A549 (cell line): Measurements from ENCODE around the gene CLTCL1. TPM values are rescaled to one million over a fixed set of nuclear protein-coding genes. Genes with fewer than 3 reads are reported as not detected.
"Not testable (repeated sequence)": the region's sequence is repeated elsewhere in the genome, so short reads cannot be mapped to it uniquely, and the experiment has no call there.

Experiments used
- ATAC-seq, 2 experiments: fragments of 200-7000 bp in 1 of 2; fragments of >200 bp in 1 of 2; cut with Nextera tagmentation in 1 of 2; cut with Tn5 transposase in 1 of 2; 3 replicates each; pipeline versions ENCODE4 v1.8.0 to v1.9.1; 2018 to 2020; ENCODE audit warnings: mild to moderate bottlenecking in 1 of 2, moderate library complexity in 1 of 2
- CTCF ChIA-PET: fragments of 300-600 bp; sonication (Branson Sonifier 250); formaldehyde crosslinking; extraction: SDS; loops from one replicate; lab custom pipeline; 2021; ENCODE audit warnings: antibody characterized with exemption, inconsistent platforms; lab: Yijun Ruan, JAX
- POLR2A ChIA-PET: fragments of 350-600 bp; formaldehyde crosslinking; extraction: SDS; loops from one replicate; lab custom pipeline; 2021; ENCODE audit warnings: antibody characterized with exemption, inconsistent platforms; lab: Yijun Ruan, JAX
- DNase-seq, 2 experiments: peaks; one replicate each; pipeline versions ENCODE4 v3.0.0 to v3.0.0-alpha.2; 2011 to 2016; ENCODE audit warnings: low read depth in 1 of 2, low spot score in 1 of 2
- FAIRE-seq: peaks from 2 replicates; lab custom pipeline; 2011; peaks lifted over from hg19 to GRCh38; lab: Jason Lieb, UNC
- H3K27ac ChIP-seq, 2 experiments: fragments of >200 bp; sonication (Bioruptor Twin); formaldehyde crosslinking; 3 replicates each; pipeline ENCODE4 v1.5.1; 2016 to 2017
- H3K4me1 ChIP-seq: fragments of >200 bp; sonication (Bioruptor Twin); formaldehyde crosslinking; 3 replicates; pipeline ENCODE4 v1.6.1; 2016
- H3K4me2 ChIP-seq: fragments of >200 bp; sonication (Bioruptor Twin); formaldehyde crosslinking; 3 replicates; pipeline ENCODE4 v1.6.1; 2016
- H3K4me3 ChIP-seq: fragments of >200 bp; sonication (Bioruptor Twin); formaldehyde crosslinking; 3 replicates; pipeline ENCODE4 v1.5.1; 2016
- H3K9me3 ChIP-seq: fragments of >200 bp; sonication (Bioruptor Twin); formaldehyde crosslinking; 3 replicates; pipeline ENCODE4 v1.6.1; 2016
- ATOH8 ChIP-seq: fragments of 250-450 bp; sonication (Bioruptor Pico); IDR thresholded peaks from 2 replicates; pipeline ENCODE4 v1.5.0; 2020; ENCODE audit warnings: low read depth, mild to moderate bottlenecking, moderate library complexity
- CHD4 ChIP-seq: fragments of 200-600 bp; sonication (generic); IDR thresholded peaks from 2 replicates; pipeline ENCODE4 v1.6.1; 2016; ENCODE audit warnings: antibody characterized with exemption, mild to moderate bottlenecking, borderline replicate concordance
- CTCF ChIP-seq: fragments of >200 bp; sonication (Bioruptor Twin); formaldehyde crosslinking; IDR thresholded peaks from 3 replicates; pipeline ENCODE4 v1.5.1; 2016
- EHMT2 ChIP-seq: fragments of 200-600 bp; sonication (generic); IDR thresholded peaks from 2 replicates; pipeline ENCODE4 v1.6.1; 2016; ENCODE audit warnings: antibody characterized with exemption, low read depth, mild to moderate bottlenecking, moderate library complexity
- EP300 ChIP-seq, 2 experiments: fragments of >200 bp; sonication (Bioruptor Twin); formaldehyde crosslinking; IDR thresholded peaks; 2 replicates in 1 of 2; 3 replicates in 1 of 2; pipeline ENCODE4 v1.6.1; 2016 to 2017
- ESRRA ChIP-seq: fragments of 150-350 bp; IDR thresholded peaks from 2 replicates; pipeline ENCODE4 v1.6.1; 2014; ENCODE audit warnings: mild to moderate bottlenecking, low read length, borderline replicate concordance
- GATA3 ChIP-seq: IDR thresholded peaks from 2 replicates; pipeline ENCODE4 v1.6.1; 2012; ENCODE audit warnings: borderline replicate concordance
- HDAC2 ChIP-seq: fragments of 200-600 bp; sonication (generic); IDR thresholded peaks from 2 replicates; pipeline ENCODE4 v1.6.1; 2016
- HOXB5 ChIP-seq: fragments of 250-450 bp; sonication (Bioruptor Pico); IDR thresholded peaks from 2 replicates; pipeline ENCODE4 v1.5.0; 2020; ENCODE audit warnings: mild to moderate bottlenecking, moderate library complexity
- KDM1A ChIP-seq: fragments of 200-600 bp; sonication (generic); IDR thresholded peaks from 2 replicates; pipeline ENCODE4 v1.6.1; 2016; ENCODE audit warnings: low read depth, mild to moderate bottlenecking
- KDM5A ChIP-seq: fragments of 200-600 bp; sonication (generic); IDR thresholded peaks from 2 replicates; pipeline ENCODE4 v1.6.1; 2016; ENCODE audit warnings: antibody characterized with exemption, mild to moderate bottlenecking
- MAX ChIP-seq: IDR thresholded peaks from 2 replicates; pipeline ENCODE4 v1.6.1; 2012
- POLR2A ChIP-seq: IDR thresholded peaks from 2 replicates; pipeline ENCODE4 v1.6.1; 2012; ENCODE audit warnings: mild to moderate bottlenecking, low read length
- POLR2AphosphoS2 ChIP-seq: conservative IDR thresholded peaks from 2 replicates; pipeline ENCODE4 v1.6.1; 2012; ENCODE audit warnings: low read length, improper control_type of control experiment, inconsistent platforms
- REST ChIP-seq: fragments of 200-600 bp; sonication (generic); IDR thresholded peaks from 2 replicates; pipeline ENCODE4 v1.6.1; 2016; ENCODE audit warnings: antibody characterized with exemption, mild to moderate bottlenecking, moderate library complexity
- RNF2 ChIP-seq: fragments of 200-600 bp; sonication (generic); IDR thresholded peaks from 2 replicates; pipeline ENCODE4 v1.6.1; 2016; ENCODE audit warnings: low read depth, mild to moderate bottlenecking, antibody characterized with exemption, moderate library complexity, borderline replicate concordance
- TP53 ChIP-seq: fragments of 250-450 bp; sonication (Bioruptor Pico); IDR thresholded peaks from 2 replicates; pipeline ENCODE4 v1.5.0; 2021; ENCODE audit warnings: mild to moderate bottlenecking, moderate library complexity
- ZC3H11A ChIP-seq: fragments of 450-650 bp; IDR thresholded peaks from 2 replicates; pipeline ENCODE4 v1.6.1; 2014; ENCODE audit warnings: antibody characterized with exemption, mild to moderate bottlenecking
- ZNF302 ChIP-seq: fragments of 250-450 bp; sonication (Bioruptor Pico); IDR thresholded peaks from 2 replicates; pipeline ENCODE4 v1.9.0; 2021; ENCODE audit warnings: inconsistent platforms, mild to moderate bottlenecking, moderate library complexity
- WGBS: methylation state at CpG from one replicate; pipeline ENCODE4 v1.1.6; 2017; ENCODE audit errors: missing lambda C conversion rate; 5-methylcytosine and 5-hydroxymethylcytosine counted together
- polyA plus RNA-seq, 4 experiments: library from polyadenylated mRNA; depleted of rRNA in 3 of 4; stranded (reverse); fragments of >200 nt; fragmentation: RNase III in 1 of 4; extraction: RNeasy Plus Mini Kit Qiagen cat#74134 plus additional on column Dnase treatment in 1 of 4; gene quantifications; 2 replicates in 3 of 4; 3 replicates in 1 of 4; pipeline ENCODE4 v1.2.3, GENCODE V29; 2011 to 2017

Gene CLTCL1
- polyA plus RNA-seq, 2 of the 4 experiments (the other 2 are of a cell fraction): 8.6 to 10.6 TPM

- no peak for DNase-seq
- H3K4me1 ChIP-seq: no peaks in the 10 kb centered on the region
- no peak for TF ChIP-seq CTCF
- TF ChIP-seq POLR2AphosphoS2: no peak
- no peak for TF ChIP-seq TP53
- no peak for TF ChIP-seq RNF2
- no peak for TF ChIP-seq ESRRA
- no peak for TF ChIP-seq EP300 (IDR thresholded peaks at IDR 0.05)
- no peak for TF ChIP-seq REST
- TF ChIP-seq ZC3H11A: no peak
- no peak for TF ChIP-seq MAX
- no peak for TF ChIP-seq EHMT2
- no peak for TF ChIP-seq HDAC2
- TF ChIP-seq GATA3: no peak
- no peak for TF ChIP-seq ZNF302 (CRISPR knock-in tag)
- TF ChIP-seq KDM1A: no peak
- no peak for TF ChIP-seq POLR2A
- H3K4me3 ChIP-seq: no peak overlapping the region
- no peaks in the 10 kb centered on the region for H3K9me3 ChIP-seq
- H3K4me2 ChIP-seq: no peak overlapping the region
- no peak for ATAC-seq
- ChIA-PET CTCF (no interaction called here), POLR2A (no interaction called here)
- 99% methylated on average over 7 of the region's 7 CpGs for WGBS
- no peak for FAIRE-seq
- H3K27ac ChIP-seq: no peak overlapping the region
These were observed 40.0 kb upstream of the CLTCL1 start for GRCh38 chr22:19331474-19331873.

GRCh38 chr22:19330865-19331418 is 39.4 kb upstream of the CLTCL1 start:
- DNase-seq (no peak), ATAC-seq (no peak; a peak in 1 of 6 replicates), FAIRE-seq (no peak)
- Histone ChIP-seq H3K27ac (no peak overlapping the region), H3K4me3 (no peak overlapping the region), H3K9me3 (no peaks in the 10 kb centered on the region), H3K4me2 (no peak overlapping the region), H3K4me1 (no peaks in the 10 kb centered on the region)
- POLR2A ChIA-PET: no interaction called here
- TF ChIP-seq KDM5A: no peak
- no peak for TF ChIP-seq MAX
- TF ChIP-seq EP300 (IDR thresholded peaks at IDR 0.05): no peak
- no peak for TF ChIP-seq CTCF
- TF ChIP-seq ATOH8: no peak
- no peak for TF ChIP-seq HOXB5 (CRISPR knock-in tag)
- TF ChIP-seq ZNF302 (CRISPR knock-in tag): no peak
- TF ChIP-seq CHD4: no peak
- TF ChIP-seq REST: no peak
- no peak for TF ChIP-seq HDAC2
- no peak for TF ChIP-seq POLR2A
- CTCF ChIA-PET: interaction anchor here (0.5 kb wide), 1 partner anchor 13 kb away, joined by 3 read pairs; no protein-coding TSS in a partner anchor
- 89% methylated on average over 12 of the region's 13 CpGs for WGBS

- H3K27ac ChIP-seq, H3K4me2 ChIP-seq, H3K9me3 ChIP-seq, DNase-seq, FAIRE-seq, H3K4me3 ChIP-seq, ATAC-seq, POLR2A ChIA-PET, H3K4me1 ChIP-seq: not testable (repeated sequence)
- CTCF ChIA-PET: interaction anchor here (0.5 kb wide), 1 partner anchor 14 kb away, joined by 3 read pairs; no protein-coding TSS in a partner anchor
- 94% methylated on average over 5 of the region's 5 CpGs for WGBS
These were observed 38.7 kb upstream of the CLTCL1 start for GRCh38 chr22:19330205-19330604.
